Stimulated activated naive B cell treated with anti-CD40 and anti-IgM and Interleukin-4, amounts not matched to agents 10 μg/mL and 1 μg/mL and 100 μg/mL, for 72 hours (primary cell): ENCODE data around the gene ITPR2.

Source experiments
- ATAC-seq, 2 donors: fragments of 150-1000 bp; cut with Tn5 transposase; replicated peaks; 2 replicates each; pipeline ENCODE4 v1.10.0; 2021; ENCODE audit warnings: moderate library complexity in 1 of 2
- DNase-seq: peaks from one replicate; pipeline ENCODE4 v3.0.0; 2021
- H3K27ac Mint-ChIP-seq: one replicate; pipeline ENCODE4 v1.8.0; 2022; ENCODE audit warnings: mild to moderate bottlenecking, mixed read lengths
- H3K27me3 Mint-ChIP-seq, 2 donors: one replicate each; pipeline ENCODE4 v1.8.0; 2022; ENCODE audit warnings: mixed read lengths in 2 of 2
- H3K36me3 Mint-ChIP-seq, 2 donors: one replicate each; pipeline ENCODE4 v1.8.0; 2022; ENCODE audit warnings: mixed read lengths in 2 of 2, mild to moderate bottlenecking in 1 of 2
- H3K4me1 Mint-ChIP-seq, 2 donors: one replicate each; pipeline ENCODE4 v1.8.0; 2022; ENCODE audit warnings: mixed read lengths in 2 of 2, mild to moderate bottlenecking in 1 of 2
- H3K4me3 Mint-ChIP-seq, 2 donors: one replicate each; pipeline ENCODE4 v1.8.0; 2022; ENCODE audit warnings: mild to moderate bottlenecking in 2 of 2, mixed read lengths in 2 of 2, moderate library complexity in 1 of 2
- H3K9me3 Mint-ChIP-seq, 2 donors: one replicate each; pipeline ENCODE4 v1.8.0; 2022; ENCODE audit warnings: mixed read lengths in 2 of 2, mild to moderate bottlenecking in 1 of 2

Gene ITPR2

GRCh38 chr12:26725276-26725916 is 107.6 kb downstream of the ITPR2 start:
- Mint-ChIP-seq H3K4me1 (peaks cover 37 to 60% of the 10 kb centered on the region in 2 donors), H3K9me3 (peaks cover 0 to 2% of the 10 kb centered on the region in 2 donors), H3K27ac (no peak overlapping the region), H3K4me3 (no peak overlapping the region), H3K27me3 (no peaks in the 10 kb centered on the region), H3K36me3 (peaks cover 6 to 20% of the 10 kb centered on the region in 2 donors)
- ATAC-seq (no peak), DNase-seq (no peak)

GRCh38 chr12:26724309-26724702 is 108.7 kb downstream of the ITPR2 start:
- Mint-ChIP-seq H3K36me3 (peaks cover 3 to 14% of the 10 kb centered on the region in 2 donors), H3K4me1 (peaks cover 29 to 49% of the 10 kb centered on the region in 2 donors), H3K9me3 (no peaks in the 10 kb centered on the region), H3K4me3 (no peak overlapping the region), H3K27ac (no peak overlapping the region), H3K27me3 (no peaks in the 10 kb centered on the region)
- ATAC-seq (no peak), DNase-seq (no peak)

- peak; percentile 35 to 48 for ATAC-seq
- Mint-ChIP-seq H3K4me3 (peak overlapping the region in 1 of 2 donors; percentile 55), H3K27ac (no peak overlapping the region), H3K36me3 (peaks cover 2 to 16% of the 10 kb centered on the region in 2 donors), H3K4me1 (peaks cover 26 to 46% of the 10 kb centered on the region in 2 donors), H3K27me3 (no peaks in the 10 kb centered on the region), H3K9me3 (no peaks in the 10 kb centered on the region)
- DNase-seq: no peak
Measured at GRCh38 chr12:26723379-26724308, 109.3 kb downstream of the ITPR2 start.

- Mint-ChIP-seq H3K9me3 (no peaks in the 10 kb centered on the region), H3K27me3 (no peaks in the 10 kb centered on the region), H3K4me1 (peaks cover 17 to 34% of the 10 kb centered on the region in 2 donors), H3K36me3 (peaks cover 6 to 15% of the 10 kb centered on the region in 2 donors), H3K4me3 (no peak overlapping the region), H3K27ac (no peak overlapping the region)
- no peak for ATAC-seq
- no peak for DNase-seq
Measured at GRCh38 chr12:26721800-26722199, 111.2 kb downstream of the ITPR2 start.

- H3K4me1 Mint-ChIP-seq: peaks cover 17 to 49% of the 10 kb centered on the region in 2 donors
Measured at GRCh38 chr12:26719852-26720251, 113.1 kb downstream of the ITPR2 start.

GRCh38 chr12:26717757-26718156 is 115.2 kb downstream of the ITPR2 start:
- H3K4me3 Mint-ChIP-seq: no peak overlapping the region
- H3K27me3 Mint-ChIP-seq: no peaks in the 10 kb centered on the region
- no peak for DNase-seq
- H3K9me3 Mint-ChIP-seq: peaks cover 0 to 2% of the 10 kb centered on the region in 2 donors
- H3K36me3 Mint-ChIP-seq: peaks cover 16 to 27% of the 10 kb centered on the region in 2 donors
- no peak for ATAC-seq
- H3K27ac Mint-ChIP-seq: no peak overlapping the region
- peaks cover 23 to 49% of the 10 kb centered on the region in 2 donors for H3K4me1 Mint-ChIP-seq

More at GRCh38 chr12:26719852-26720251, 113.1 kb downstream of the ITPR2 start:
- Mint-ChIP-seq H3K36me3 (peaks cover 8 to 16% of the 10 kb centered on the region in 2 donors), H3K9me3 (no peaks in the 10 kb centered on the region), H3K27me3 (no peaks in the 10 kb centered on the region), H3K4me3 (no peak overlapping the region), H3K27ac (no peak overlapping the region)
- no peak for DNase-seq
- no peak for ATAC-seq

GRCh38 chr12:26715232-26715631 is 117.8 kb downstream of the ITPR2 start:
- DNase-seq (no peak), ATAC-seq (peak; percentile 14 to 66)
- H3K4me3 Mint-ChIP-seq: no peak overlapping the region
- H3K27ac Mint-ChIP-seq: no peak overlapping the region
- no peaks in the 10 kb centered on the region for H3K27me3 Mint-ChIP-seq
- H3K4me1 Mint-ChIP-seq: peaks cover 22 to 46% of the 10 kb centered on the region in 2 donors
- H3K36me3 Mint-ChIP-seq: peaks cover 19 to 39% of the 10 kb centered on the region in 2 donors
- peaks cover 0 to 2% of the 10 kb centered on the region in 2 donors for H3K9me3 Mint-ChIP-seq

- H3K9me3 Mint-ChIP-seq: peaks cover 0 to 2% of the 10 kb centered on the region in 2 donors
- no peaks in the 10 kb centered on the region for H3K27me3 Mint-ChIP-seq
- peaks cover 20 to 40% of the 10 kb centered on the region in 2 donors for H3K36me3 Mint-ChIP-seq
- peaks cover 22 to 46% of the 10 kb centered on the region in 2 donors for H3K4me1 Mint-ChIP-seq
- peak overlapping the region; percentile 52 for H3K27ac Mint-ChIP-seq
- peak overlapping the region in 1 of 2 donors; percentile 69 for H3K4me3 Mint-ChIP-seq
- ATAC-seq: peak; percentile 70 to 85
- DNase-seq: no peak
Measured at GRCh38 chr12:26713885-26714383, 119.1 kb downstream of the ITPR2 start.

GRCh38 chr12:26712892-26713291 is 120.1 kb downstream of the ITPR2 start:
- H3K27me3 Mint-ChIP-seq: no peaks in the 10 kb centered on the region
- no peak for DNase-seq
- peaks cover 26 to 45% of the 10 kb centered on the region in 2 donors for H3K36me3 Mint-ChIP-seq
- no peak overlapping the region for H3K4me3 Mint-ChIP-seq
- no peak for ATAC-seq
- H3K9me3 Mint-ChIP-seq: peaks cover 5 to 7% of the 10 kb centered on the region in 2 donors
- H3K27ac Mint-ChIP-seq: no peak overlapping the region
- peaks cover 18 to 41% of the 10 kb centered on the region in 2 donors for H3K4me1 Mint-ChIP-seq

- Mint-ChIP-seq H3K9me3 (peaks cover 5 to 7% of the 10 kb centered on the region in 2 donors), H3K36me3 (peaks cover 25 to 41% of the 10 kb centered on the region in 2 donors)
- DNase-seq: no peak
Measured at GRCh38 chr12:26711569-26711968, 121.4 kb downstream of the ITPR2 start.

GRCh38 chr12:26711072-26711471 is 121.9 kb downstream of the ITPR2 start:
- Mint-ChIP-seq H3K27ac (no peak overlapping the region), H3K36me3 (peaks cover 25 to 41% of the 10 kb centered on the region in 2 donors), H3K9me3 (peaks cover 5 to 7% of the 10 kb centered on the region in 2 donors), H3K4me1 (peaks cover 18 to 37% of the 10 kb centered on the region in 2 donors), H3K27me3 (no peaks in the 10 kb centered on the region), H3K4me3 (no peak overlapping the region)
- ATAC-seq (no peak), DNase-seq (no peak)

More at GRCh38 chr12:26711569-26711968, 121.4 kb downstream of the ITPR2 start:
- peak in 1 of 2 donors; percentile 31 for ATAC-seq
- Mint-ChIP-seq H3K27me3 (no peaks in the 10 kb centered on the region), H3K4me1 (peaks cover 18 to 41% of the 10 kb centered on the region in 2 donors), H3K4me3 (no peak overlapping the region), H3K27ac (peak overlapping the region; percentile 62)

- H3K4me3 Mint-ChIP-seq: no peak overlapping the region
- H3K27me3 Mint-ChIP-seq: no peaks in the 10 kb centered on the region
Measured at GRCh38 chr12:26705851-26706250, 127.1 kb downstream of the ITPR2 start.

GRCh38 chr12:26704684-26705460 is 128.1 kb downstream of the ITPR2 start:
- no peaks in the 10 kb centered on the region for H3K27me3 Mint-ChIP-seq
- H3K4me1 Mint-ChIP-seq: no peaks in the 10 kb centered on the region
- no peak overlapping the region for H3K27ac Mint-ChIP-seq
- peak; percentile 57 to 63 for ATAC-seq
- H3K9me3 Mint-ChIP-seq: peaks cover 5% of the 10 kb centered on the region in 2 donors
- no peak for DNase-seq
- peaks cover 12 to 19% of the 10 kb centered on the region in 2 donors for H3K36me3 Mint-ChIP-seq
- no peak overlapping the region for H3K4me3 Mint-ChIP-seq

More at GRCh38 chr12:26705851-26706250, 127.1 kb downstream of the ITPR2 start:
- Mint-ChIP-seq H3K4me1 (no peaks in the 10 kb centered on the region), H3K27ac (no peak overlapping the region), H3K36me3 (peaks cover 11 to 15% of the 10 kb centered on the region in 2 donors), H3K9me3 (peaks cover 5% of the 10 kb centered on the region in 2 donors)
- DNase-seq: no peak
- ATAC-seq: peak; percentile 21 to 22
